DMS114 treated with DMSO at 0.1 percent for 48 hours (cell line): ENCODE measurements around the gene MFAP4.

ENCODE experiments used
- DNase-seq: peaks from one replicate; lab custom pipeline; 2025; ENCODE audit not compliant: unreplicated experiment; lab: John Stamatoyannopoulos, UW

The MFAP4 gene

GRCh38 chr17:19386051-19386929 is 700 bp downstream of the MFAP4 start:
- no peak for DNase-seq

- DNase-seq: no peak
These were observed 1.4 kb downstream of the MFAP4 start for GRCh38 chr17:19385521-19385983.

GRCh38 chr17:19384723-19385391 is 2.1 kb downstream of the MFAP4 start:
- no peak for DNase-seq

GRCh38 chr17:19383681-19384470 is 3.1 kb downstream of the MFAP4 start:
- DNase-seq: no peak

- no peak for DNase-seq
These were observed 4.2 kb downstream of the MFAP4 start for GRCh38 chr17:19382531-19383444.

- DNase-seq: no peak
These were observed 5.1 kb downstream of the MFAP4 start for GRCh38 chr17:19381741-19382444.

- no peak for DNase-seq
These were observed 5.6 kb downstream of the MFAP4 start for GRCh38 chr17:19381361-19381740.

GRCh38 chr17:19380481-19381301 is 6.3 kb downstream of the MFAP4 start:
- DNase-seq: no peak

GRCh38 chr17:19379361-19380065 is 7.5 kb downstream of the MFAP4 start:
- DNase-seq: no peak

GRCh38 chr17:19378416-19379360 is 8.3 kb downstream of the MFAP4 start, which contains the start of gene MAPK7:
Gene MAPK7 (plus strand): TSS chr17:19378498. CDS start chr17:19378901, 403 bp downstream.
- no peak for DNase-seq

- peak; percentile 87 for DNase-seq
These were observed 9.2 kb downstream of the MFAP4 start for GRCh38 chr17:19377602-19378415.

GRCh38 chr17:19376811-19377210 is 10.2 kb downstream of the MFAP4 start:
- DNase-seq: no peak

- no peak for DNase-seq
These were observed 11.3 kb downstream of the MFAP4 start for GRCh38 chr17:19375732-19376131.

- DNase-seq: no peak
These were observed 12.9 kb downstream of the MFAP4 start for GRCh38 chr17:19374136-19374535.

- DNase-seq: no peak
These were observed 14.0 kb downstream of the MFAP4 start for GRCh38 chr17:19372866-19373504.

GRCh38 chr17:19372439-19372838 is 14.6 kb downstream of the MFAP4 start:
- no peak for DNase-seq
